Activated T-helper 1 cell treated with anti-CD3 and anti-CD28 coated beads, Interleukin-12 subunit alpha, Interleukin-12 subunit beta, Interleukin-2, Interleukin-4 antibody, amounts not matched to agents 30 ng/mL and 10 ng/mL and 1 ng/mL, durations not matched to agents 14 hours and 24 hours and 36 hours (primary cell): ENCODE results near the gene CASZ1. TPM values are rescaled to one million over a fixed set of nuclear protein-coding genes. Genes with fewer than 3 reads are reported as not detected.

Experiments used
- DNase-seq: peaks from one replicate; pipeline ENCODE4 v3.0.0; 2021; ENCODE audit warnings: low spot score
- H3K27ac Mint-ChIP-seq: one replicate; pipeline ENCODE4 v1.8.0; 2021; ENCODE audit warnings: mild to moderate bottlenecking, mixed read lengths
- H3K27me3 Mint-ChIP-seq: one replicate; pipeline ENCODE4 v1.8.0; 2022; ENCODE audit warnings: mild to moderate bottlenecking, moderate library complexity, mixed read lengths; ENCODE audit not compliant: insufficient read depth
- H3K36me3 Mint-ChIP-seq: one replicate; pipeline ENCODE4 v1.8.0; 2021; ENCODE audit warnings: low read depth, mixed read lengths
- H3K4me1 Mint-ChIP-seq: one replicate; pipeline ENCODE4 v1.8.0; 2021; ENCODE audit warnings: low read depth, mixed read lengths
- H3K4me3 Mint-ChIP-seq: one replicate; pipeline ENCODE4 v1.8.0; 2021; ENCODE audit warnings: mild to moderate bottlenecking, moderate library complexity, mixed read lengths
- H3K9me3 Mint-ChIP-seq: one replicate; pipeline ENCODE4 v1.8.0; 2021; ENCODE audit warnings: mixed read lengths
- intact Hi-C: fragments of 100-400 bp; cut with micrococcal nuclease; formaldehyde crosslinking; loops from one replicate; pipeline ENCODE4 v1.15.1; 2024
- total RNA-seq: library from RNA; stranded (reverse); gene quantifications from 2 replicates; pipeline ENCODE4 v1.2.3, GENCODE V29; 2022

CASZ1 gene
- total RNA-seq, 1 donor from 2014 or later = 11.7 TPM

- no peak for DNase-seq
- Mint-ChIP-seq H3K27ac (no peak overlapping the region), H3K4me3 (no peak overlapping the region), H3K27me3 (peaks cover 31% of the 10 kb centered on the region), H3K36me3 (no peaks in the 10 kb centered on the region), H3K9me3 (peaks cover 4% of the 10 kb centered on the region), H3K4me1 (no peaks in the 10 kb centered on the region)
- intact Hi-C loops = no loop called here
These were observed 36.3 kb upstream of the CASZ1 start for GRCh38 chr1:10832703-10833102.

DNA sequence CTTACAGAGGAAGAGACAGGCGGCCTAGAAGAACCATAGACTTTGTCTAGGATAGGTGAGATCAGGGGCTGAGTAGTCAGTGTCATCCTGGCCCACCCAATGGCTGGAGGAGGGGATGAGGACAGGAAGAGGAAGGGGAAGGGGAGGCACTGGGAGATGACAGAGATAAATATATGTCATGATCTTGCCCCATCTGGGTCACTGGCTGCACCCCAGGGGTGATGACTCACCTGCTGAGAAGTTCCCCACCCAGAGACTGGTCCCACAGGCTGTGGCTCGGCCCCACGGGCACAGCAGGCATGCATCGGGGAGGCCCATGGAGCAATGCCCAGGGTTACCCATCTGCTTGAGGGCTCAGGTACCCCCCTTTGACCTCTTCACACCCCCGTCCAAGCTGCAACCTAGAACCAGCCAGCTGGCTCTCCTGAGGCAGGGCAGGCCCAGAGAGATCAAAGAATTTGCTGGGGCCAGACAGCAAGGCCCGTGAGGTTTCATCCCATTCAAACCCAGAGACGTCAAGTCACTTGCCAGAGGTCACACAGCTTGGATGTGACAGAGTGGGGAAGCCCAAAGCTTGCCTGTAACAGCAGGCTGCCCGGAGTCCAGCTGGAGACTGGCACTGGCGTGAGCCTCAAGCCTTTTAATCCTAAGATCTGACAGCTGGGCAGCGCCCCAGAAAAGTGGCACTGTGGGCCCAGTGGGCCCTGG lies 34.7 kb upstream of the CASZ1 start:
- intact Hi-C loops = no loop called here
- no peak for DNase-seq
- Mint-ChIP-seq H3K9me3 (peaks cover 4% of the 10 kb centered on the region), H3K4me1 (no peaks in the 10 kb centered on the region), H3K27ac (no peak overlapping the region), H3K27me3 (peaks cover 22% of the 10 kb centered on the region), H3K4me3 (no peak overlapping the region), H3K36me3 (no peaks in the 10 kb centered on the region)

- Mint-ChIP-seq H3K9me3 (peaks cover 4% of the 10 kb centered on the region), H3K36me3 (no peaks in the 10 kb centered on the region), H3K4me1 (no peaks in the 10 kb centered on the region), H3K27ac (no peak overlapping the region), H3K27me3 (peaks cover 21% of the 10 kb centered on the region), H3K4me3 (no peak overlapping the region)
- DNase-seq = no peak
- intact Hi-C loops = no loop called here
These were observed 33.6 kb upstream of the CASZ1 start for GRCh38 chr1:10829965-10830515.

DNA sequence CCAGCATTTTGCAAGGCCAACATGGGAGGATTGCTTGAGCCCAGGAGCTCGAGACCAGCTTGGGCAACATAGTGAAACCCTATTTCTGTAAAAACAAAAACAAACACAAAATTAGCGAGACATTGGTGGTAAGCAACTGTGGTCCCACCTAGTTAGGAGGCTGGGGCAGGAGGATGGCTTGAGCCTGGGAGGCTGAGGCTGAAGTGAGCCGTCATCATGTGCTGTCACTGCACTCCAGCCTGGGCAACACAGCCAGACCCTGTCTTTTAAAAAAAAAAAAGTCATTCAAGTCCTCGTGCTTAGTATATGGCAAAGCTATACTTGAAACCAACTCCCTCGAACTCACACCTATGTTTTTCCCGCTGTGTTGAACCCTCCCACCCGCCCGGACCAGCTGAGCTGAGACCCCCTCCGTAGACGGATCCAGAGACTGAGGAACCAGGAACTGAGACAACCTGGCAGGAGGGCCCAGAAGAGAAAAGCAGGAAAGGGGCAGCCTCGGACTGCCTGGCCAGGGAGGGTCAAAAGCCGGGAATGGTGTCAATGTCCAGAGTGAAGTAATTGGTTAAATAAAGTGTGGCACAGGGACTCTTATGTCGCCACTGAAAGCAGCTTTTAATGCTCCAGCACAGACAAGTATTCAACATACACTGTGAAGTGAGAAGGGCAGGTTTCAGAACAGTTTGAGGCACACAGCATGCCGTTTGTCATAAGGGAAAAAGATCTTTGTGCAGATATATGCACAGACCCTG lies 32.8 kb upstream of the CASZ1 start:
- Mint-ChIP-seq H3K9me3 (peaks cover 3% of the 10 kb centered on the region), H3K4me1 (no peaks in the 10 kb centered on the region), H3K27ac (no peak overlapping the region), H3K4me3 (no peak overlapping the region), H3K36me3 (no peaks in the 10 kb centered on the region), H3K27me3 (peaks cover 21% of the 10 kb centered on the region)
- no peak for DNase-seq
- intact Hi-C loops = no loop called here

DNA sequence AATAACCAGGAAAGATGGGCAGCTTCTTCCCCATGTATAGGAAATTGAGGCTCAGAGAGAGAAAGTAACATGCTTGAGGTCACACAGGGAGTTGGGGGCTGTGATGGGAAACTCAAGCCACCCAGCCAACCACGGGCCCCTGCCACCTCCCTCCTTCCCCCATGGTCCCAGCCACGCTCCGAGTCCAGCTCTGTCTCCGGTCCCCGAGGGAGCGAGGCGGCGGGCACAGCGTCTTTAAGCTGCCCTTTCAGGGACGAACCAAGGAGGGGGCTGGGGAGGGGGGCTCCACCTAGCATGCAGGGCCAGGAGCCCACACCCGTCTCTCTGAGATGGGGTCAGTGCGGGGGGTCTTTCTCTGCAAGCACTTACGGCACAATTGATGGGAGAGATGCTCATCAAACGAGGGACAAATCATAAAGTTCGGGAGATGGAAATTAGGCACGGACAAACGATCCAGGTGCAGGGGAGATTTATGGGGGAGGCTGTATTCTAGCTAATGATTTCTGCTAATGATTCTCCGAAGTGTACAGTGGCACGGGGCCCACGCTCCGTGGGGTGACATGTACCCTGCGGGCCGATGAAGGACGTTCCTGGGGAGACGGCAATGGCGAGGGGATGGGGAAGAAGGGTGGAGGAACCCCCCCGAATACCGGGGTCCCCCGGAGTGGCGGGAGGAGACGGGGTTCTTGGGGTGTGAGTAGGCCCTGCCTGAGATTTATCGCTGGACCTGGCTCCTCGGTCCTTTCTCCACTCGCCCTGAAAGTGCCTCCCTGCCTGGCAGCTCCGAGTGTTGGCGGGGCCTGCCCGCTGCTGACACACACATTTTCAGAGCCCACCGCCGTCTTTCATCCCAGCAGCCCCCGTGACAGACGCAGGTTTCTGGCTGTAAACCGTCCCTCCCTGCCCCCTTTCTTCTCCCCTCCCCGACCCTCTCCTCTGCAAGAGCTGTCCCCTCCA lies 31.2 kb upstream of the CASZ1 start:
- Mint-ChIP-seq H3K36me3 (no peaks in the 10 kb centered on the region), H3K9me3 (no peaks in the 10 kb centered on the region), H3K27me3 (peaks cover 18% of the 10 kb centered on the region), H3K4me3 (no peak overlapping the region), H3K4me1 (no peaks in the 10 kb centered on the region), H3K27ac (no peak overlapping the region)
- DNase-seq = no peak
- intact Hi-C loops = no loop called here

GRCh38 chr1:10825592-10825991 lies 29.1 kb upstream of the CASZ1 start:
- no peak overlapping the region for H3K4me3 Mint-ChIP-seq
- peaks cover 15% of the 10 kb centered on the region for H3K27me3 Mint-ChIP-seq
- no peaks in the 10 kb centered on the region for H3K36me3 Mint-ChIP-seq
- H3K9me3 Mint-ChIP-seq = no peaks in the 10 kb centered on the region
- no peak overlapping the region for H3K27ac Mint-ChIP-seq
- DNase-seq = no peak
- intact Hi-C loops = no loop called here
- no peaks in the 10 kb centered on the region for H3K4me1 Mint-ChIP-seq

DNA sequence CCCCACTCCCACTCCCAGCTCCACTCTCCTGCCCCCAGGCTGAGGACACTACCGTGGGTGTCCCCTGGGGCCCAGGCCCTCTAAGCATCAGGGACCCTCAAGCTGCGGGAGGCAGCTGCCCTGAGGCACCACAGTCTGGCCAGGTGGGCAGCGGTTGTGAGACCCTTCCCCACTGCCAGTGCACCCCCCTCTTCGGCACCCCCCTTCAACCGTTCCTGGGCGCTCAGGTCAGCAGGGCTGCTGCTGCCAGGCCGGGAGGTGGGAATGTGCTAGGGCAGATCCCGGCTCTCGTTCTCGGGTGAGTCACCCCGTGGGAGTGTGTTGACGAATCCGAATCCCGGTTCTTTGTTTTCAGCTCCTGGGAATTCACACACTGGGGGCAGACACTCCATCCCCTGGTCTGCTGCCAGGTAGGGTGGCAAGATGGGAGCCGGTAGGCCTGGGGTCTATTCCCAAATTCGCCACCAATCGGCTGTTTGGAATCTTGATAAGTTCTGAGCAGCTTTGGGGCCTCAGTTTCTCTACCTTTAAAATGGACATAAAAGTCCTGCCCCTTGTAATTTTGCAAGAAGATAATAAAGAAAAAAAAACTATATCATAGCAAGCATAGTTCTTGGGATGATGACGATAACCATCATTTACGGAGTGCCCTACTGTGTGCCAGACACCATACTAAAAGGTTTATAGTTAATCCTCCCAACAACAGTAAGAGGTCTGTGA lies 28.5 kb upstream of the CASZ1 start:
- no peak for DNase-seq

GRCh38 chr1:10823000-10823401 lies 26.6 kb upstream of the CASZ1 start:
- Mint-ChIP-seq H3K4me1 (no peaks in the 10 kb centered on the region), H3K27ac (no peak overlapping the region), H3K27me3 (peaks cover 4% of the 10 kb centered on the region), H3K9me3 (no peaks in the 10 kb centered on the region), H3K36me3 (no peaks in the 10 kb centered on the region), H3K4me3 (no peak overlapping the region)
- DNase-seq = no peak
- intact Hi-C loops = no loop called here

More for the DNA sequence above, 28.5 kb upstream of the CASZ1 start:
- no peaks in the 10 kb centered on the region for H3K9me3 Mint-ChIP-seq
- H3K4me1 Mint-ChIP-seq = no peaks in the 10 kb centered on the region
- H3K27ac Mint-ChIP-seq = no peak overlapping the region
- H3K4me3 Mint-ChIP-seq = no peak overlapping the region
- H3K27me3 Mint-ChIP-seq = peaks cover 14% of the 10 kb centered on the region
- intact Hi-C loops = no loop called here
- no peaks in the 10 kb centered on the region for H3K36me3 Mint-ChIP-seq

GRCh38 chr1:10821388-10821787 lies 24.9 kb upstream of the CASZ1 start:
- H3K36me3 Mint-ChIP-seq = no peaks in the 10 kb centered on the region
- H3K4me1 Mint-ChIP-seq = no peaks in the 10 kb centered on the region
- intact Hi-C loops = no loop called here
- H3K27ac Mint-ChIP-seq = no peak overlapping the region
- DNase-seq = no peak
- H3K27me3 Mint-ChIP-seq = peaks cover 8% of the 10 kb centered on the region
- H3K4me3 Mint-ChIP-seq = no peak overlapping the region
- H3K9me3 Mint-ChIP-seq = no peaks in the 10 kb centered on the region

GRCh38 chr1:10820422-10820821 lies 24.0 kb upstream of the CASZ1 start:
- Mint-ChIP-seq H3K9me3 (no peaks in the 10 kb centered on the region), H3K27ac (no peak overlapping the region), H3K4me3 (no peak overlapping the region), H3K4me1 (no peaks in the 10 kb centered on the region), H3K27me3 (peaks cover 8% of the 10 kb centered on the region), H3K36me3 (no peaks in the 10 kb centered on the region)
- intact Hi-C loops = no loop called here
- no peak for DNase-seq

- Mint-ChIP-seq H3K36me3 (no peaks in the 10 kb centered on the region), H3K4me3 (no peak overlapping the region), H3K27me3 (peaks cover 8% of the 10 kb centered on the region), H3K27ac (no peak overlapping the region), H3K4me1 (no peaks in the 10 kb centered on the region), H3K9me3 (no peaks in the 10 kb centered on the region)
- intact Hi-C loops = no loop called here
- DNase-seq = no peak
These were observed 22.9 kb upstream of the CASZ1 start for GRCh38 chr1:10819198-10819901.
